Spleen (tissue), 7 donors: ENCODE data around the gene OLFM4.

ENCODE experiments used
- POLR2A ChIP-seq, 3 donors: fragments of 450-650 bp; IDR thresholded peaks; one replicate each; pipeline ENCODE4 v1.5.1; 2017; ENCODE audit warnings: antibody characterized with exemption in 3 of 3, mild to moderate bottlenecking in 1 of 3
- TF ChIP-seq, protein P1 (sequence below), 11 experiments: fragments of 200-600 bp in 7 of 11; fragments of 450-650 bp in 4 of 11; sonication (generic) in 4 of 11; IDR thresholded peaks in 8 of 11; conservative IDR thresholded peaks in 3 of 11; 1 replicate in 7 of 11; 2 replicates in 4 of 11; pipeline versions ENCODE4 v1.4.0 to v1.8.0; 2016 to 2021; ENCODE audit warnings: antibody characterized with exemption in 11 of 11, inconsistent platforms in 4 of 11, mild to moderate bottlenecking in 1 of 11
- donor health status: DM: no; HTN: no; CAD: no; lungs with moderate emphysema.
- donor health status: DM: no; HTN: no; CAD: no.
- donor health status: DM: no; HTN: no; CAD: no.

DNA sequence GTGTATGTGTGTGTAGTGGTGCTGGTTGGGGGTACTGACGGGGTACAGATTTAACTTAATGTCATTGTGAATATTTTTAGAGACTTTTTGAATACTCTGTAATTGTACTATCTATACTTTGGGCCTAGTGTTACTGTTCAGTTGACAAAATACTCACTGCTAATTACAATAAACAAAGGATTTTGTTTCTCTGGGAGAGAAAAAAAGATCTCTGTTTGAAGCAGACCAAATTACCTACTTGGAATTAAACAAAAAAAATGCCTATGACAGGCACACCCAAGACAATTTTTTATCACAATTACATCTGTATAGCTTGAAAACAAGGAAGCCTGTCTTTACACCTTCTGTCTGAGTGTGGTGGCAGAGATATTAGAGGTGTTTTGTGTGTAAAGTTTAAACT is 45.1 kb downstream of the OLFM4 start:
- TF ChIP-seq, protein P1, sequence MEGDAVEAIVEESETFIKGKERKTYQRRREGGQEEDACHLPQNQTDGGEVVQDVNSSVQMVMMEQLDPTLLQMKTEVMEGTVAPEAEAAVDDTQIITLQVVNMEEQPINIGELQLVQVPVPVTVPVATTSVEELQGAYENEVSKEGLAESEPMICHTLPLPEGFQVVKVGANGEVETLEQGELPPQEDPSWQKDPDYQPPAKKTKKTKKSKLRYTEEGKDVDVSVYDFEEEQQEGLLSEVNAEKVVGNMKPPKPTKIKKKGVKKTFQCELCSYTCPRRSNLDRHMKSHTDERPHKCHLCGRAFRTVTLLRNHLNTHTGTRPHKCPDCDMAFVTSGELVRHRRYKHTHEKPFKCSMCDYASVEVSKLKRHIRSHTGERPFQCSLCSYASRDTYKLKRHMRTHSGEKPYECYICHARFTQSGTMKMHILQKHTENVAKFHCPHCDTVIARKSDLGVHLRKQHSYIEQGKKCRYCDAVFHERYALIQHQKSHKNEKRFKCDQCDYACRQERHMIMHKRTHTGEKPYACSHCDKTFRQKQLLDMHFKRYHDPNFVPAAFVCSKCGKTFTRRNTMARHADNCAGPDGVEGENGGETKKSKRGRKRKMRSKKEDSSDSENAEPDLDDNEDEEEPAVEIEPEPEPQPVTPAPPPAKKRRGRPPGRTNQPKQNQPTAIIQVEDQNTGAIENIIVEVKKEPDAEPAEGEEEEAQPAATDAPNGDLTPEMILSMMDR (IDR thresholded peaks at IDR 0.05 in 8 of 11, conservative IDR thresholded peaks at IDR 0.05 in 3 of 11): no peak
- no peak for TF ChIP-seq POLR2A (IDR thresholded peaks at IDR 0.05)
